Thyroid gland (tissue), 4 donors: ENCODE measurements around the gene TCF7.

ENCODE experiments used
- POLR2A ChIP-seq, 2 donors: fragments of 450-650 bp; IDR thresholded peaks; one replicate each; pipeline ENCODE4 v1.6.1; 2017; ENCODE audit warnings: antibody characterized with exemption in 2 of 2, mild to moderate bottlenecking in 2 of 2, moderate library complexity in 1 of 2
- TF ChIP-seq, protein P1 (sequence below), 6 experiments: fragments of 200-600 bp in 3 of 6; fragments of 450-650 bp in 3 of 6; sonication (generic) in 3 of 6; IDR thresholded peaks; one replicate each; pipeline ENCODE4 v1.5.1; 2016 to 2019; ENCODE audit warnings: antibody characterized with exemption in 6 of 6, mild to moderate bottlenecking in 2 of 6, inconsistent platforms in 1 of 6, moderate library complexity in 1 of 6

DNA sequence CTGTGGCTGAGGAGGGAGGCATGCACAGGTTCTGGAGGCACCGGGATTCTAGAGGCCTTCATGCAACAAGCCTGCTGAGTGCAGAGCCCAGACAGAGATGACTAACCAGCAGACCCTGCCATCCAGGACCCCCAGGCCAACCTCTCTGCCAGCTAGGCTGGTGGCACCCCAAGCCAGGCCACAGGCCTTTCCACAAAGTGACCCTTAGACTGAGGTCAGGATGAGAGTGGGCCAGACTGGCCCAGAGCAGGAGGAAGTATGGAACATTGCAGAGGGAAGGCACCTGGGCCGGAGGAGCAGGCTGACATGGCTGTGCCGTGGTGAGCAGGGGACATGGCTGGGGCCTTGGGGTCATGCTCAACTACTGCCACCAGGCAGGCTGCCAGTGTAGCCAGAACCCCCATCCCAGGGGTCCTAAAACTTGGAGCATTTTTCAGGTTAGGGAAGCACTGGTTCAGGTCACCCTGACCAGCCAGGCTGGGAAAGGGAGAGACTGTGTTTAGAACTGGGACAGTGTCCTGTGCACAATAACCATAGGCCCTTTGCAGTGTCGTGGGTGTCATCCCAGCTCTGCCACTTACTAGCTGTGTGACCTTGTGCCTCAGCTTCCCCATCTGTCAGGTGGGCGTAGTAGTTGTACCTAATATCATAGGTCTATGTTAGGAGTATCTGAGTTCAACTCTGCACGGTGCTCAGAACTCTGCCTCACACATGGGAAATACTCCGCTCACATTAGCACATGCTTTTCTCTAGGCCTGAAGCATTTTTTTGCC lies 17.3 kb downstream of the TCF7 start:
- TF ChIP-seq, protein P1, sequence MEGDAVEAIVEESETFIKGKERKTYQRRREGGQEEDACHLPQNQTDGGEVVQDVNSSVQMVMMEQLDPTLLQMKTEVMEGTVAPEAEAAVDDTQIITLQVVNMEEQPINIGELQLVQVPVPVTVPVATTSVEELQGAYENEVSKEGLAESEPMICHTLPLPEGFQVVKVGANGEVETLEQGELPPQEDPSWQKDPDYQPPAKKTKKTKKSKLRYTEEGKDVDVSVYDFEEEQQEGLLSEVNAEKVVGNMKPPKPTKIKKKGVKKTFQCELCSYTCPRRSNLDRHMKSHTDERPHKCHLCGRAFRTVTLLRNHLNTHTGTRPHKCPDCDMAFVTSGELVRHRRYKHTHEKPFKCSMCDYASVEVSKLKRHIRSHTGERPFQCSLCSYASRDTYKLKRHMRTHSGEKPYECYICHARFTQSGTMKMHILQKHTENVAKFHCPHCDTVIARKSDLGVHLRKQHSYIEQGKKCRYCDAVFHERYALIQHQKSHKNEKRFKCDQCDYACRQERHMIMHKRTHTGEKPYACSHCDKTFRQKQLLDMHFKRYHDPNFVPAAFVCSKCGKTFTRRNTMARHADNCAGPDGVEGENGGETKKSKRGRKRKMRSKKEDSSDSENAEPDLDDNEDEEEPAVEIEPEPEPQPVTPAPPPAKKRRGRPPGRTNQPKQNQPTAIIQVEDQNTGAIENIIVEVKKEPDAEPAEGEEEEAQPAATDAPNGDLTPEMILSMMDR (IDR thresholded peaks at IDR 0.05), result no peak
- no peak for TF ChIP-seq POLR2A (IDR thresholded peaks at IDR 0.05)
